ENCODE measurements around the gene SP100. TPM values are rescaled to one million over a fixed set of nuclear protein-coding genes. Genes with fewer than 3 reads are reported as not detected.

The SP100 gene
- total RNA-seq, 1 donor from 2014 or later: 39.4 TPM

DNA sequence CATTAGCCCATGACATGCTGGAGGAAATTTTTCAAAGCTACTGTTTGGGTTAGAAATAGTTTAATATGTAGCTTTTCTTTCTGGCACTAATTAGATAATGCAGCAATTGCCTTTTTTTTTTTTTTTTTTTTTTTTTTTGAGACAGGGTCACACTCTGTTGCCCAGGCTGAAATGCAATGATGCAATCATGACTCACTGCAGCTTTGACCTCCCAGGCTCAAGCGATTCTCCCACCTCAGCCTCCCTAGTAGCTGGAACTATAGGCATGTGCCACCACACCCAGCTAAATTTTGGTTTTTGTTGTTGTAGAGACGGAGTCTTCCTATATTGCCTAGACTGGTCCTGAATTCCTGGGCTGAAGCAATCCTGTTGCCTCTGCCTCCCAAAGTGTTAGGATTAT, 136.2 kb downstream of the SP100 start:
- DNase-seq: no peak

DNA sequence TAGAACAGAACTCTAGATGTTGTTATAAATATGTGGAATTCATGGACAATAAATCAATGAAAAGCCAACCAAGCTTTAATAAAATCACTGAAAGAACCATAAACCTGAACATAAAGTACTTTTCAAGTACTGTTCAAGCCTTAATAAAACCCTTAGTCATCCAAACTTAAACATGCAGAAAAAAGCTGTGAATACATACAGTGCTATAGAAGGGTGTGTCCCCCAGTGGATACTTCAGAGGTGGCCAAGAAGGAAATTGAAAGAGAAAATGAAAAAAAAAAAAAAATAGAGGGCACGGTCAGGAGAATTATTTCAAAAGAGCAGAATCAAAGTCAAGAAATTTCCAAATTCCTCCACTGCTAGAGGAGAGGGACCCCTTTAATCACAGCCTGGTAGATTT, 141.1 kb downstream of the SP100 start:
- no peak for DNase-seq

DNA sequence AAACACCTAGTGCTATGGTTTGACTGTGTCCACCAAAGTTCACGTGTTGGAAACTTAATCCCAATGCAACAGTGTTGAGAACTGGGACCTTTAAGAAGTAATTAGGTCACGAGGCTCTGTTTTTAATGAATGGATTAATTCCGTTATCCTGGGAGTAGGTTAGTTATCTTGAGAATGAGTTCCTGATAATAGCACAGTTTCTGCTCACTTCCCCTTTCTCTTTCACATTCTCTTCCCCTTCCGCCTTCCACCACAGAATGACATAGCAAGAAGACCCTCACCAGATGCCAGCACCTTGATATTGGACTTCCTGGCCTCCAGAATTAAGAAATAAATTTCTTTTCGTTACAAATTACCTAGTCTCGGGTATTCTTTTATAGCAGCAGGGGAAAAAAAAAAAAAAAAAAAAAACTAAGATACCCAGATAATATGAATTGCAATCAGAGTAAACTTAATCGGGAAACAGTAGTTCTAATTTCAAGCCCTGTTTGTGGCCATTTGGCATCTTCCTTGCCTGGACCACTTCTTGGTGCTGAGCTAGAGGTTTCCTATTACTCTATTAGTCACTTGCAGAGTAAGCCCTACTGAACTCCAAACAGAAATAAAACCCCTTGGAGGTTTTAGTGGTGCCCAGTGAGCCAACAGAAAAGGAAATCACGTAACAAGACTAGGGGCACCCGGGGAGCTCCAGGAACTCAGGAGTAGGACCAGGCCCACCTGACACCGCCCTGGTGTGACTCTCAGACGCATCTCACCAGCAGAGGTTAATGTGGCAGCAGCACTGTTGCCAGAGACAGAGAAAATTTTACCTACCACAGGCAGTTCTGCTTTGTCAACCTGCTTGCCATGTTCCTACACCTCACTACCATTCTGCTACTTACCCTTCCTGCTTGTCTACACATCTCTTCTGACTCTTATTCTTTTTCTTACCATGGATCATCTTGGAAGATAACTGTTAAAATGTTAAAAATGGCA, 149.1 kb downstream of the SP100 start:
- DNase-seq: no peak

DNA sequence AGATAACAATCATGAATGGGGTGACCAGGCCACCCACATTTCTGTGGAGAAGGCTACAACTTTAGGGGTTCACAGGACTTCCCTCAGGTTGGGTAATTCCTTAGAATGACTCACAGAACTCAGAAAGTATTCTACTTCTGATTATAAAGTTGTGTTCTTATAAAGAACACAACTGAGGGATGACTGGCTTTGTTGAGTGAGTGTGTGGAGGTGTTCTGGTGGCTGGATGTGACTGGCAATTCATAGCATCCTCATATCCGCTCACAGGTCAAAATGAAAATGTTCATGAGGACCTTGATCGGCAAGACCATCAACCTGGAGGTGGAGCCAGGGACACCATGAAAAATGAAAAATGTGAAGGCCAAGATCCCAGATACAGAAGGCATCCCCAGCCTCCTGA, 153.3 kb downstream of the SP100 start:
- no peak for DNase-seq

DNA sequence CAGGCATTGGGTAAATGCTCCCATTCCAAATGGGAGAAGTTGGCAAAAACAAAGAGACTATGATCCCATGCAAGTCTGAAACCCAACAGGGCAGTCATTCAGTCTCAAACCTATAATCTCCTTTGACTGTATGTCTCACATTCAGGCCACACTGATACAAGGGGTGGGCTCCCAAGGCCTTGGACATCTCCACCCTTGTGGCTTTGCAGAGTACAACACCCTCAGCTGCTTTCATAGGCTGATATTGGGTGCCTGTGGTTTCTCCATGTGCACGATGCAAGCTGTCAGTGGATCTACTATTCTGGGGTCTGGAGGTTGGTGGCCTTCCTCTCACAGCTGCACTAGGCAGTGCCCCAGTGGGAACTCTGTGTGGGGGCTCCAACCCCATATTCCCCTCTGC, 155.0 kb downstream of the SP100 start:
- DNase-seq: no peak

DNA sequence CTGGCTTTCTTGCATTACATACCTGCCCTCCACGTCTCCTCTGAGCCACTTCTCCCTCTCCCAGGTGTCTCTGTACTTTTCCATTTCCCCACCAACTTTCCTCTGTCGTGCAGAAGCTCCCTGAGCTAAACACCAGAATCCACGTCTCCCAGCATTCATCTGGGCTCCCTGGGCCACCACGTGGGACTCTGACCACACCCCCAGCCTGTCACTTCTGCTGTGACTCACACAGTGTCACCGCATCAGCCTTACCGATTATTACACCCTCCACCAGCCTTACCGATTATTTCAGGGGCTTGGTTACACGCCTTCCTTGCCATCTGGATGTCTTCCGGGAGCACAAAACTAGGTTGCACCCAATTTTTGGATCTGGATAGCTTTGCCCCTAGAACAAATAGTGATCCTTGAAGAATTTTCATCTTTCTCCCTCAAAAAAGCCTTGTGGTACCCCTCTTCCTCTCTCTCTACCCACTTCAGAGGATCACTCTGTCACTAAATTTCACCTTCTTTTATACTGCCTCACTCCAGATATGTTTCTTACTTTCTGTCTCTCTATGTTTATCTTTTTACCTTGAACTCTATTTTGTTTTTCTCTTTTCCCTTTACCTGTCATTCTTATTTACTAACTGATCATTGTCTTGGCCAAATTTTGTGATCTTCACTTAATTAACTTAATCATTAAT, 159.8 kb downstream of the SP100 start:
- DNase-seq: no peak

DNA sequence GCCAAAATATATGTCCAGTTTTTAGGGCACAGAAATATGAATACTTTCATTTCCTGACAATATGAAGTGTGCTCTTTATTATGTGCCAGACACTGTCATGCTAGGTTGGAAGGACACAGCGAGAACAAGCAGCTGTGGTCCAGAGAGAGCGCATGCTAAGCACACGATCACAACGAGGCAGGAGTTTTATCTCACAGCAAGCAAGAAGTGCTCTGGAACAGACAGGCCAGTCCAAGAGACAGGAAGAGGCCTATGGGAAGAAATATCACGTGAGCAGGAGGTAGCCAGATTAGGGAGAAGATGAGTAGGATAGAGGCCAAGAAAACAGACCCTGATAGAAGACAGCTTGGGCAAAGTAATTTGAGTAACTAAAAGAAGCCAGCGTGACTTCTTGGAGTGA, 161.1 kb downstream of the SP100 start:
- DNase-seq: no peak

DNA sequence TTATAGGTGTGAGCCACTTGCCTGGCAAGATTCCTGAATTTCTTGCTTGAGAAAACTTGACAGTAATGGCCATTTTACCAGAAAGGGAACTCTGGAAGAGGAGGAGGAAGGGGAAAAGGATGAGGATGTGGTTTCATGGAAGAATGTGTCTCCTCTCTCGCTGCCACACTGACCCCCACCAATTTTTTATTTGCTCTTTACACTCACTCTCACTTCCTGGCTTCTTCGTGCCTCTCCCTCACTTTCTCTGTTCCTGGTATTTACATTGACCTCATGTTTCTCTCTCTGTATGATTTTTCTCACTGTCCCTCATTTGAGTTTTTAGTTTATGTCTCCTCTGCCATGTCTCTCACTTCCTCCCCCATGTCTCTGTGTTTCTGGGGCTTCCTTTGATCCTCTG, 162.1 kb downstream of the SP100 start:
- no peak for DNase-seq

DNA sequence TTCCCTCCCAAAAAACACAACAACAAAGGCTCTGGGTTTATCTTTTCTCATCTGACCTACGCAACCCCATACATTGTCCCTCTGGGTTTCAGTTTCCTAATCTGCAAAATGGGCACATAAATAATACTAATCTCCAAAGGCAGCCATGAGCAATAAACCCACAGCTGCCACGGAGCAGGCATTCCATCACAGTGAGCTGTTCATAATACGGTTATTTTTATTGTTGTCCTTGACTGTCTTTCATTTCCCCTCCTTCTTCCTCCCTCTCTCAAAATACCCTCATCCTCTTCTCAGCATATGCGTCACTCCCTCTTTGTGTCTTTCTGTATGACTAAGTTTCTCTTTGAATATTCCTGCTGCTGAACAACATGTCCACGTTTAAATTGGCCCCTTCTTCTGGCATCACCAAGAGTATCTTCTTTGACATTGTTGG, 166.9 kb downstream of the SP100 start:
- no peak for DNase-seq

DNA sequence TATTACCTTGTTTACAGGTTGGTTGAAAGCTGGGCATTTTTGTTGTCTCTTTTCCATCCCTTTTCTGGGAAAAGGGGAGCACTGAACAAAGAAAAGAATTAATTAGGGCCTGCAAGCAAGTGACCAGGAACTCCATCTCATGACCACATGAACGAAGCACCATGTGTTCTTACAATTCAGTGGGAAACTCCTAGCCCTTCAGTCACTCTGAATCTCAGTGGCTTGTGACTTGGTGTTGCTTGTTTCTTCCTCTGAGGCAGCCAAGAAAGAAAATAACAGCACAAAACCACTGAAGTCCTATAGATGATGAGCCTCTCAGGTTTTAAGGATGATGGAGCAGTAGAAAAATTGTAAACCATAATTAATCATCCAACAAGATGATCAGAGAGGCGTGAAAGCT, 167.6 kb downstream of the SP100 start:
- no peak for DNase-seq

DNA sequence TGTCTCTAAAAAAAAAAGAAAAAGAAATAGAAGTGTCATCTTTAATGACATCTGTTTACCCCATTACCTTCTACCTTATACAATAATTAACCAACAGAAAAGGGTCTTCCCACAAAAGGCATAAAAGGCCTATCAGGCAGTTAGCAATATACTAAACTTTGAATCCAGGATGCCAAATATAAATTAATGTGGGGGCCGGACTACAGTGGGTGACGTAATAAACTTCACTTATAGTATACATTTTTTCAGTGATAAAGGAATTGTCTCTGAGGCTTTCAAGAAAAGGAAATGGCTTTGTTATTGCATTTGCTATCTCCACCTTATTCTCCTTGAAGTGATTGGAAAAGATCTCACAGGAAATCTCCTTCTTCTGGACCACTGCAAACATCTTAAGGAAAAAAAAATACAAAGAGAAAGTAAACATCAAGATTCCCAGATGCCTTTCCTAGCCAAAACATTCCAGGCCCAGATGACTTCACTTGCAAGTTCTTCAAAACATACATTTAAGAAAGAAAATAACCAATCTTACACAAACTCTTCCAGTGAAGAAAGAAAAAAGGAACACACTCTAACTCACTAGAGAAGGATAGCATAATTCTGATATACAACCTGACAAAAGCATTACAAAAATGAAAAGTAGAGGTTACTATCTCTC, 170.5 kb downstream of the SP100 start:
- peak; percentile 6 for DNase-seq

DNA sequence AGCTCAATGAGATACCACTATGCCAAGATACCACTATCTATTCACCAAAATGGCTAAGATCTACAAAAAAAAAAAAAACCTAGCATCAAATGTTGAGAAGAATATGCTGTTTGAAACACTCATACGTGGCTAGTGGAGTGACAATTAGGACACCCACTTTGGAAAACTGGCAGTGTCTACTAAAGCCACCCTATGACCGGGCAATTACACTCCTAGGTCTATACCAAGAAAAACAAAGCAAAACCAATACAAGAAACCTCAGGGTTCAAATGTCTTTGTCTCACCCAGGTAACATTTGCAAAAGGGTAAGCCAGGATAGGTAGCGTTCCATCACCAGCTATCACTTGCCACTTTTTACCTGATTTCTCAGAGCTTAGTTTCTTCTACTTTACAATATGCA, 173.0 kb downstream of the SP100 start:
- DNase-seq: no peak

DNA sequence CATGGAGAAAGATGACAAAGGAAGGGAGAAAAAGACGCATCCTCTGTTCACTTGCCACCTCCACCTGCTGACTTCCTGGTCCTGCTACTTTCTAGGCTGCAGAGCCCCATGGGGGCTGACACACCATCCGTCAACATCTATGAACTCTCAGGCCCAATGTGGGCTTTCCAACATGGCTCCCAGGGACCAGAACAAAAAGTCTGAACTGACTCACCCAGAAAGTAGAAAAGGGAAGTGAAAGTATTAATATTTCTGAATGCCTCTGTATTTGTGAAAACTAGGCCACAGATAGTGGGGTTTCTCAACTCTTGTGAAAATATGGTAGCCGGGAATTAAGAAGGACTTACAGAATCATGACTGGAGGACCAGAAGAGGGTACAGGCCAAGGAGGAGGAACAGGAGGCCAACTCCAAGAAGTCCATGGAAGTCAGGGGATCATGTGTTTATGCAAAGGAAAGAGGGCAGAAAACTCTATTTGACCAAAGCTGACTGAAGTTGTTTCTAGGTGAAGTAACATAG, 173.6 kb downstream of the SP100 start:
- no peak for DNase-seq

DNA sequence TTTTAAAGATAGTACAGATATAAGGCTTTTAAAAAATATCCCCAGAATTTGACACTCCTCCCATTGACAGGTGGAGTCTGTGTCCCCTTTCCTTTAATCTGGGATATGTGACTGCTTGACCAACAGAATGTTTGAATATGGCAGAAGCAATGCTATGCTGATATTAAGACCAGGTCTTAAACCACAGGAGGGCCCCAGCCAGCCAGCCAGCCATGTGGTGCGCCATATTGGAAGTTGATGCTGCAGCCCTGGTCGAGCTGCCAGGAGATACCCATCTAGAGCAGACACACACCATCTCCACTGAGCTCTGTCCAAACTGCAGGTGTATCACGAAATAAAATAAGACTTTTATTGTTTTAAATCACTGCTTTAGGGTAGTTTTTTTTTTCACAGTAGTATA, 174.3 kb downstream of the SP100 start:
- DNase-seq: no peak

DNA sequence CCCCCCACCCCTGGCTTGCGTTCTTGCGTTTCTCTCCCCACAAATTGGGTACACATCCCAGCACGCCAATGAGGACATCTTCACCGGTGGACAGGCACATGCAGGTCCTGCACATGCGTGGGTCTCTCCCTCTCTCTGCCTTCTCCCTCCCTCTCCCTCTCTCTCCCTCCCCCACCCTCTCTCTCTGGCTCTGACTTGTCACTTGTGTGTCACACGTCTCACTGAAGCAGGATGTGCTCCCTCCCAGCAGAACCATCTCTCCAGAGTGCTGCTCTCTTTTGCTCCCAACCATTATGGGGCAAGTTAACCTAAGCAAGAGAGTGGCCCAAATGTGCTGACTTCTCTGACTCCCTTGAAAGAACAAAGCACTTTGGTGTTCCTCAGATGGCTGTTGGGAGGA, 175.8 kb downstream of the SP100 start:
- no peak for DNase-seq

DNA sequence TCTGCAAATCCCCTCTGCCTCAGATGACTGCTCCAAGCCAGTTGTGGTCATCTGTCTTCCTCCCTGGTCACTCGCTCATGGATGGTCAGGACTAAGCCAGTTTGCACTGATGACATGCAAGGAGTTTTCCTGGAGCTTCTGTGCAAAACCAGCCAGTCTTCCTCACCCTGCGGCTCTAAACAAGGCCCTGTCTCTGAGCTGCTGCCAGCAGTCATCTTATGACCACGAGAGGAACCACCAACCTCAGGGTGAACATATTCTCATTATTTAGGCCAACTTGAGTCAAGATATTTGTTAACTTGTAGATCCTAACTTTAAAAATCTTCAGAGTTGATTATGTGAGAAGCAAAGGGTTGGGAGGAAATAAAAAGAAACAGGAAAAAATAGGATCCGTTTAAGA, 176.8 kb downstream of the SP100 start:
- DNase-seq: no peak

Small RNA genes lying within 50 kb of the gene (small RNA-seq; reads per million reads assigned to genes)
- not detected for gene HMGB1P3 (ENCODE audit: low replicate concordance)
- gene RN7SL834P (ENCODE audit: low replicate concordance): not detected
- gene RNU6-451P (ENCODE audit: low replicate concordance): not detected

Other genes with a start within 250 kb of the SP100 start
- 12.2 TPM for gene SP110, start 196.2 kb upstream of the SP100 start, total RNA-seq
- gene SP140, start 190.5 kb upstream of the SP100 start, total RNA-seq: 0.49 TPM
- 3.8 TPM for gene SP140L, start 89.0 kb upstream of the SP100 start, total RNA-seq